IMR-90 (cell line): ENCODE measurements around the gene SLC22A7. TPM values are rescaled to one million over a fixed set of nuclear protein-coding genes. Genes with fewer than 3 reads are reported as not detected.

Experiments
- ATAC-seq: fragments of 200-7000 bp; cut with Tn5 transposase; 2 replicates; pipeline ENCODE4 v1.9.1; 2020; ENCODE audit warnings: low read depth, mild to moderate bottlenecking, moderate library complexity
- BruUV-seq: library from RNA; stranded (reverse); fragments of 400-500 nt; replicated peaks from 2 replicates; lab custom pipeline; 2021; lab: Mats Ljungman, UMichigan
- CTCF ChIA-PET: fragments of 300-600 bp; formaldehyde crosslinking; extraction: SDS; loops from one replicate; lab custom pipeline; 2021; ENCODE audit warnings: antibody characterized with exemption; lab: Yijun Ruan, JAX
- POLR2A ChIA-PET: fragments of 300-600 bp; sonication (Branson Sonifier 250); formaldehyde crosslinking; loops from one replicate; lab custom pipeline; 2022; ENCODE audit warnings: antibody characterized with exemption; ENCODE audit not compliant: unreplicated experiment; lab: Charles Lee
- DNase-seq: peaks from one replicate; pipeline ENCODE4 v3.0.0; 2013
- H2AFZ ChIP-seq: replicated peaks from 2 replicates; pipeline ENCODE3; 2013; ENCODE audit warnings: low read length, mild to moderate bottlenecking; ENCODE audit not compliant: poor library complexity
- H2AK5ac ChIP-seq: 2 replicates; pipeline ENCODE4 v1.6.1; 2013; ENCODE audit warnings: low read depth, low read length, inconsistent platforms
- H2AK9ac ChIP-seq: replicated peaks from 2 replicates; pipeline ENCODE3; 2013; ENCODE audit warnings: mild to moderate bottlenecking, low read depth, low read length, moderate library complexity; ENCODE audit not compliant: poor library complexity
- H2BK120ac ChIP-seq: 2 replicates; pipeline ENCODE4 v1.6.1; 2013; ENCODE audit warnings: low read depth, low read length, inconsistent platforms
- H2BK15ac ChIP-seq: 3 replicates; pipeline ENCODE4 v1.6.1; 2013; ENCODE audit warnings: low read depth, low read length, inconsistent platforms
- H2BK20ac ChIP-seq: 2 replicates; pipeline ENCODE4 v1.6.1; 2013; ENCODE audit warnings: low read depth, mild to moderate bottlenecking, inconsistent platforms, low read length, moderate library complexity
- H2BK5ac ChIP-seq: 2 replicates; pipeline ENCODE4 v1.6.1; 2013; ENCODE audit warnings: mild to moderate bottlenecking, low read depth, low read length, inconsistent platforms; ENCODE audit not compliant: poor library complexity, severe bottlenecking
- H3K14ac ChIP-seq: replicated peaks from 2 replicates; pipeline ENCODE4 v1.6.1; 2013; ENCODE audit warnings: low read depth, low read length, inconsistent platforms
- H3K18ac ChIP-seq: 2 replicates; pipeline ENCODE4 v1.6.1; 2013; ENCODE audit warnings: low read depth, low read length, control low read depth
- H3K23ac ChIP-seq: 2 replicates; pipeline ENCODE4 v1.6.1; 2013; ENCODE audit warnings: low read depth, low read length, inconsistent platforms
- H3K27ac ChIP-seq: 2 replicates; pipeline ENCODE4 v1.5.1; 2013; ENCODE audit warnings: mild to moderate bottlenecking, control low read depth, low read length; ENCODE audit not compliant: insufficient read depth
- H3K27me3 ChIP-seq: 2 replicates; pipeline ENCODE4 v1.6.1; 2013; ENCODE audit warnings: low read length; ENCODE audit not compliant: control insufficient read depth, insufficient read depth
- H3K36me3 ChIP-seq: 2 replicates; pipeline ENCODE4 v1.6.1; 2013; ENCODE audit warnings: low read length, mixed read lengths; ENCODE audit not compliant: control insufficient read depth, insufficient read depth
- H3K4ac ChIP-seq: 2 replicates; pipeline ENCODE4 v1.6.1; 2013; ENCODE audit warnings: low read depth, low read length, inconsistent platforms
- H3K4me1 ChIP-seq: 2 replicates; pipeline ENCODE4 v1.6.1; 2013; ENCODE audit warnings: low read length, mixed read lengths; ENCODE audit not compliant: control insufficient read depth, insufficient read depth
- H3K4me2 ChIP-seq: 2 replicates; pipeline ENCODE4 v1.6.1; 2013; ENCODE audit warnings: low read depth, mild to moderate bottlenecking, control low read depth, low read length, moderate library complexity
- H3K4me3 ChIP-seq: 2 replicates; pipeline ENCODE4 v1.5.1; 2013; ENCODE audit warnings: low read depth, mild to moderate bottlenecking, control low read depth, low read length, moderate library complexity; ENCODE audit not compliant: insufficient read depth
- H3K56ac ChIP-seq: 2 replicates; pipeline ENCODE4 v1.6.1; 2013; ENCODE audit warnings: low read length, inconsistent platforms; ENCODE audit not compliant: insufficient read depth; ENCODE audit errors: extremely low read depth
- H3K79me1 ChIP-seq, 2 experiments: 2 replicates each; pipeline ENCODE4 v1.6.1; 2013; ENCODE audit warnings: low read length in 2 of 2, inconsistent platforms in 1 of 2, low read depth in 1 of 2
- H3K9ac ChIP-seq: 2 replicates; pipeline ENCODE4 v1.6.1; 2013; ENCODE audit warnings: low read depth, low read length, control low read depth
- H3K9me1 ChIP-seq: 2 replicates; pipeline ENCODE4 v1.6.1; 2013; ENCODE audit warnings: low read length, inconsistent platforms; ENCODE audit not compliant: insufficient read depth
- H3K9me3 ChIP-seq: 2 replicates; pipeline ENCODE4 v1.6.1; 2013; ENCODE audit warnings: low read length; ENCODE audit not compliant: control insufficient read depth, insufficient read depth
- H4K20me1 ChIP-seq: 2 replicates; pipeline ENCODE4 v1.6.1; 2013; ENCODE audit warnings: low read length, inconsistent platforms; ENCODE audit not compliant: insufficient read depth
- H4K5ac ChIP-seq: 2 replicates; pipeline ENCODE4 v1.6.1; 2013; ENCODE audit warnings: mild to moderate bottlenecking, low read depth, low read length, control low read depth
- H4K8ac ChIP-seq, 2 experiments: 2 replicates each; pipeline ENCODE4 v1.6.1; 2013; ENCODE audit warnings: low read depth in 2 of 2, low read length in 2 of 2, control low read depth in 1 of 2, inconsistent platforms in 1 of 2
- H4K91ac ChIP-seq: 2 replicates; pipeline ENCODE4 v1.6.1; 2013; ENCODE audit warnings: low read depth, low read length, inconsistent platforms; ENCODE audit not compliant: insufficient read depth
- BHLHE40 ChIP-seq: fragments of 150-350 bp; IDR thresholded peaks from 2 replicates; pipeline ENCODE4 v1.6.1; 2016; ENCODE audit warnings: mild to moderate bottlenecking, low read depth, low read length
- CEBPB ChIP-seq: IDR thresholded peaks from 2 replicates; pipeline ENCODE4 v1.6.1; 2012; ENCODE audit warnings: low read depth, low read length, improper control_type of control experiment
- CHD1 ChIP-seq: IDR thresholded peaks from 2 replicates; pipeline ENCODE4 v1.6.1; 2012; ENCODE audit warnings: low read depth, low read length, improper control_type of control experiment
- FOS ChIP-seq: fragments of 150-350 bp; IDR thresholded peaks from 2 replicates; pipeline ENCODE4 v1.6.1; 2016; ENCODE audit warnings: low read depth, low read length
- MAZ ChIP-seq: IDR thresholded peaks from 2 replicates; pipeline ENCODE4 v1.6.1; 2012; ENCODE audit warnings: low read depth, mild to moderate bottlenecking, low read length, improper control_type of control experiment, moderate library complexity, borderline replicate concordance
- MXI1 ChIP-seq: IDR thresholded peaks from 2 replicates; pipeline ENCODE4 v1.6.1; 2012; ENCODE audit warnings: low read depth, mild to moderate bottlenecking, low read length, moderate library complexity, borderline replicate concordance
- NFE2L2 ChIP-seq: fragments of 150-350 bp; IDR thresholded peaks from 2 replicates; pipeline ENCODE4 v1.6.1; 2016; ENCODE audit warnings: low read depth, mild to moderate bottlenecking, low read length
- POLR2A ChIP-seq: IDR thresholded peaks from 2 replicates; pipeline ENCODE4 v1.6.1; 2012; ENCODE audit warnings: mild to moderate bottlenecking, low read depth, low read length
- RAD21 ChIP-seq: IDR thresholded peaks from 2 replicates; pipeline ENCODE4 v1.6.1; 2012; ENCODE audit warnings: low read length, improper control_type of control experiment
- RCOR1 ChIP-seq: IDR thresholded peaks from 2 replicates; pipeline ENCODE4 v1.6.1; 2012; ENCODE audit warnings: mild to moderate bottlenecking, low read length, improper control_type of control experiment; ENCODE audit not compliant: insufficient replicate concordance
- RFX5 ChIP-seq: IDR thresholded peaks from 2 replicates; pipeline ENCODE4 v1.8.0; 2012; ENCODE audit warnings: low read depth, mild to moderate bottlenecking, low read length, moderate library complexity
- SMC3 ChIP-seq: fragments of 150-350 bp; IDR thresholded peaks from 2 replicates; pipeline ENCODE4 v1.6.1; 2016; ENCODE audit warnings: low read depth, mild to moderate bottlenecking, antibody characterized with exemption, low read length, moderate library complexity
- USF2 ChIP-seq: fragments of 150-350 bp; IDR thresholded peaks from 2 replicates; pipeline ENCODE4 v1.6.1; 2017; ENCODE audit warnings: mild to moderate bottlenecking, antibody characterized with exemption, low read length, low read depth
- dilution Hi-C: fragments of 300-500 bp; cut with HindIII; formaldehyde crosslinking; loops from one replicate; pipeline ENCODE4 v1.14.3; 2018; ENCODE audit warnings: low sequenced_read_pairs; ENCODE audit not compliant: unreplicated experiment
- in situ Hi-C: fragments of 300-500 bp; cut with MboI; formaldehyde crosslinking; loops from 3 replicates; pipeline ENCODE4 v1.14.3; 2019; ENCODE audit warnings: low sequenced_read_pairs, inconsistent platforms, mixed read lengths
- intact Hi-C: fragments of 100-400 bp; cut with micrococcal nuclease; formaldehyde crosslinking; loops from 2 replicates; pipeline ENCODE4 v1.10.0; 2022
- polyA plus RNA-seq, 3 experiments: library from polyadenylated mRNA; depleted of rRNA; stranded (reverse); fragments of >200 nt; gene quantifications; 2 replicates each; pipeline ENCODE4 v1.2.3, GENCODE V29; 2012; ENCODE audit warnings: low replicate concordance in 1 of 3
- total RNA-seq: library from RNA; depleted of rRNA; stranded (reverse); fragments of >200 nt; gene quantifications from 2 replicates; pipeline ENCODE4 v1.2.3, GENCODE V29; 2012
- TF ChIP-seq, protein P1 (sequence below): fragments of 150-350 bp; IDR thresholded peaks from 2 replicates; pipeline ENCODE4 v1.6.1; 2016; ENCODE audit warnings: low read depth, mild to moderate bottlenecking, low read length, moderate library complexity, borderline replicate concordance
- TF ChIP-seq, protein P2 (sequence below): conservative IDR thresholded peaks from 2 replicates; pipeline ENCODE4 v1.5.1; 2012; ENCODE audit warnings: mild to moderate bottlenecking, low read depth, low read length, improper control_type of control experiment

SLC22A7 gene
- total and polyA plus RNA-seq, 2 of the 4 experiments (the other 2 are of a cell fraction) = not detected

- Histone ChIP-seq H3K9ac (no peak overlapping the region), H3K9me1 (no peaks in the 10 kb centered on the region), H3K27me3 (no peaks in the 10 kb centered on the region), H4K8ac (no peak overlapping the region), H3K4me1 (no peaks in the 10 kb centered on the region), H3K9me3 (no peaks in the 10 kb centered on the region), H3K4me3 (no peak overlapping the region), H3K27ac (no peak overlapping the region), H4K91ac (no peak overlapping the region), H2BK20ac (no peak overlapping the region), H2AK9ac (no peak overlapping the region), H3K79me1 (no peaks in the 10 kb centered on the region), H4K5ac (no peak overlapping the region), H2AK5ac (no peak overlapping the region), H2AFZ (no peak overlapping the region), H3K36me3 (peaks cover 36% of the 10 kb centered on the region), H3K14ac (no peak overlapping the region), H3K56ac (no peak overlapping the region), H3K23ac (no peak overlapping the region), H2BK120ac (no peak overlapping the region), H2BK5ac (no peak overlapping the region), H3K4me2 (no peak overlapping the region), H4K20me1 (no peaks in the 10 kb centered on the region), H3K4ac (no peak overlapping the region), H3K18ac (no peak overlapping the region), H2BK15ac (no peak overlapping the region)
- DNase-seq (no peak), ATAC-seq (no peak)
- ChIA-PET CTCF (no interaction called here), POLR2A (no interaction called here)
- dilution Hi-C loops (no loop called here), in situ Hi-C loops (no loop called here), intact Hi-C loops (loop anchor here (10.0 kb wide), 1 partner anchor 433 kb away; no protein-coding TSS in a partner anchor)
- BruUV-seq = no TSS peak
- TF ChIP-seq FOS (no peak), USF2 (no peak), NFE2L2 (no peak), RAD21 (no peak), POLR2A (no peak), BHLHE40 (no peak), CEBPB (no peak), CHD1 (no peak), MAZ (no peak), RFX5 (no peak), RCOR1 (no peak), SMC3 (no peak), MXI1 (no peak)
- TF ChIP-seq, protein P1, sequence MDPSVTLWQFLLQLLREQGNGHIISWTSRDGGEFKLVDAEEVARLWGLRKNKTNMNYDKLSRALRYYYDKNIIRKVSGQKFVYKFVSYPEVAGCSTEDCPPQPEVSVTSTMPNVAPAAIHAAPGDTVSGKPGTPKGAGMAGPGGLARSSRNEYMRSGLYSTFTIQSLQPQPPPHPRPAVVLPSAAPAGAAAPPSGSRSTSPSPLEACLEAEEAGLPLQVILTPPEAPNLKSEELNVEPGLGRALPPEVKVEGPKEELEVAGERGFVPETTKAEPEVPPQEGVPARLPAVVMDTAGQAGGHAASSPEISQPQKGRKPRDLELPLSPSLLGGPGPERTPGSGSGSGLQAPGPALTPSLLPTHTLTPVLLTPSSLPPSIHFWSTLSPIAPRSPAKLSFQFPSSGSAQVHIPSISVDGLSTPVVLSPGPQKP = no peak
- TF ChIP-seq, protein P2, sequence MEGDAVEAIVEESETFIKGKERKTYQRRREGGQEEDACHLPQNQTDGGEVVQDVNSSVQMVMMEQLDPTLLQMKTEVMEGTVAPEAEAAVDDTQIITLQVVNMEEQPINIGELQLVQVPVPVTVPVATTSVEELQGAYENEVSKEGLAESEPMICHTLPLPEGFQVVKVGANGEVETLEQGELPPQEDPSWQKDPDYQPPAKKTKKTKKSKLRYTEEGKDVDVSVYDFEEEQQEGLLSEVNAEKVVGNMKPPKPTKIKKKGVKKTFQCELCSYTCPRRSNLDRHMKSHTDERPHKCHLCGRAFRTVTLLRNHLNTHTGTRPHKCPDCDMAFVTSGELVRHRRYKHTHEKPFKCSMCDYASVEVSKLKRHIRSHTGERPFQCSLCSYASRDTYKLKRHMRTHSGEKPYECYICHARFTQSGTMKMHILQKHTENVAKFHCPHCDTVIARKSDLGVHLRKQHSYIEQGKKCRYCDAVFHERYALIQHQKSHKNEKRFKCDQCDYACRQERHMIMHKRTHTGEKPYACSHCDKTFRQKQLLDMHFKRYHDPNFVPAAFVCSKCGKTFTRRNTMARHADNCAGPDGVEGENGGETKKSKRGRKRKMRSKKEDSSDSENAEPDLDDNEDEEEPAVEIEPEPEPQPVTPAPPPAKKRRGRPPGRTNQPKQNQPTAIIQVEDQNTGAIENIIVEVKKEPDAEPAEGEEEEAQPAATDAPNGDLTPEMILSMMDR = no peak
Measured at GRCh38 chr6:43338243-43338642, 40.2 kb downstream of the SLC22A7 start.
